ENCODE measurements around the gene ADAMTS7.
"Not testable (repeated sequence)": the region's sequence is repeated elsewhere in the genome, so short reads cannot be mapped to it uniquely, and the experiment has no call there.

The ADAMTS7 gene

GRCh38 chr15:78726870-78727551 lies 84.3 kb downstream of the ADAMTS7 start:
- DNase-seq (ENCODE audit: low spot score) = no peak

GRCh38 chr15:78719819-78720450 lies 91.3 kb downstream of the ADAMTS7 start:
- not testable (repeated sequence) for DNase-seq (ENCODE audit: low spot score)

DNA sequence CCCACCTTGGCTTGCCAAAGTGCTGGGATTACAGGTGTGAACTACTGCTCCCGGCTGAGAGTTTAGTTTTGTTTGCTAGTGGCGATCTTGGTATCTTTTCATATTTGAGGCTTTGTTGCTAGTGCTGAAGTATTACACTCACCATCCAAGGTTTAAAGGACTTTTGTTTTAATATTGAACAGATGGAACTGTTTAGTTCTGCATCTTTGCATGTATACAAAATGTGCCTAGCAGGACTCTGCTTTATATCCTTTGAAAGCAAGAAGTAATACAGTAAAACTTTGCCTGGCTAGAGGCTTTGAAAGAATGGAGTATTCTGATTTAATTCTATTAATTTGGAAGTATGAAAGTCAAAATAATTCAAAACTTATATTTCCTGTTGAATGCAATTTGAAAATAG lies 92.4 kb downstream of the ADAMTS7 start:
- no peak for DNase-seq (ENCODE audit: low spot score)

- DNase-seq (ENCODE audit: low spot score) = no peak
Observed at GRCh38 chr15:78717956-78718656, 93.2 kb downstream of the ADAMTS7 start.

- DNase-seq (ENCODE audit: low spot score) = no peak
Observed at GRCh38 chr15:78716651-78717050, 94.6 kb downstream of the ADAMTS7 start.

DNA sequence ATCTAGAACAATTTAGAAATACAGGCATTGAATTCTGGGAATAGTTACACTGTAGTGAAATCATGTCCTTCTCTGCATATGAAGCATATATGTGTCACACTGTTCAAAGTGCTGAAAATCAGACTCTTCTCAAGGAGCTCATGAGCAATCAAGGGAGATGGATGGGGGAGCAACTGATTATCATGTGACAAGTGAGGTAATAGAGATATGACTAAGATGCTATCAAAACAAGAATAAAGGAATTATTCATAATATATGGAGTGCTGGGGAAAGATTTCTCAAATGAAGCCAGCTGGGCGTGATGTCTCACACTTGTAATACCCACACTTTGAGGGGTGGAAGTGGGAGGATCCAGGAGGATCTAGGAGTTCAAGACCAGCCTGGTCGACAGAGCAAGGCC lies 95.3 kb downstream of the ADAMTS7 start:
- no peak for DNase-seq (ENCODE audit: low spot score)

- DNase-seq (ENCODE audit: low spot score) = no peak
Observed at GRCh38 chr15:78715434-78715833, 95.8 kb downstream of the ADAMTS7 start.

DNA sequence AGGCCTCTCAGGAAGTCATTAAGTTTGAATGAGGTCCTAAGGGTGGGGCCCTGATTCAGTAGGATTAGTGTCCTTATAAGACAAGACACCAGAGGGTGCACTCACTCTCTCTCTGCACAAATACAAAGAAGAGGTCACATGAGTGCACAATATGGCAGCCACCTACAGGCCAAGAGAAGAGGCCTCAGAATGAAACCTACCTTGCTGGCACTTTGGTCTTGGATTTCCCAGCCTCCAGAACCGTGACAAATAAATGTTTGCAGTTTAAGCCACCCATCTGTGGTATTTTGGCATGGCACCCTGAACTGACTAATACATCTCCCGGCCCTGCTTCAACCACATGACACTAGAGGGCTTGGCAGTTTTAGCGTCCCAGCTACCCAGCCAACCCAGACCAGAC lies 96.4 kb downstream of the ADAMTS7 start:
- peak; percentile 40 for DNase-seq (ENCODE audit: low spot score)

DNA sequence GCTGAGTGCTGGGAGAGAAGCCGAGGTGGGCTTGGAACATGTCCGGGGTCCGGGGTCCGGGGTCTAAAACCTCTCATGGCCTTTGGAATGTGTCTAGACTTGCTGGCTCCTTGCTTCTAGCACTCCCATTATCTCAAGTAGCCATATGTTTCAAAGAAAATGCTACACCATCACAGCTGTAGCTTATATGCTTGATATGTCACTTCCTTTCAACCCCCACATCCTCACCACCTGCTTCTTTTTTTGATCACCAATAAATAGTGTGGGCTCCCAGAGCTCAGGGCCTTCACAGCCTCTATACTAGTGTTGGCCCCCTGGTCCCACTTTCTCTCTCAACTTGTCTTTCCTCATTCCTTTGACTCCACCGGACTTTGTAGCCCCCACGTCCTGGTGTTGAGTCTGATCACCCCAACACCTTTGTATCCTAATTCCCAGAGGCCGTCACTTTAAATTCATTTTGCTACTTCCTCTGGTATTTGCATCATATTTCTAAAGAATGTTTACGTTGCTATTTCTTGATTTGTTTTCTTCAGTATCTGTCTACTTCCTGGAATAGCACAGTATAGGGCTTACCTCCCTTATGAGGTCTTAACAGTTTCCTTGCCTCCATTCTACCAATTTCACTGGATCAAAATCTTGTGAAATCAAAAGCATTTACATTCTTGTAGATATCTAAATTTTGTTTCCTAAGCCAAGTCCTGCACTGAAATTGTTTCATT lies 98.3 kb downstream of the ADAMTS7 start:
- DNase-seq (ENCODE audit: low spot score) = no peak

DNA sequence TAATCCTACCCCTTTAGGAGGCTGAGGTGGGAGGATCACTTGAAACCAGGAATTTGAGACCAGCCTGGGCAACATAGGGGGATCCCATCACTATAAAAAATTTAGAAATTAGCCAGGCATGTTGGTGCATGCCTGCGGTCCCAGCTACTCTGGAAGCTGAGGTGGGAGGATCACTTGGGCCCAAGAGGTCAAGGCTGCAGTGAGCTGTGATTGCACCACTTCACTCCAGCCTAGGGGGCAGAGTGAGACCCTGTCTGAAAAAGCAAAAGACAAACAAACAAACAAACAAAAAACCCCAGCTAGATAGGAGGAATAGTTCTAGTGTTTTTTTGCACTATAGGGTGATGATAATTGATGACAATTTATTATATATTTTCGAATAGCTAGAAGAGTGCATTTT lies 99.6 kb downstream of the ADAMTS7 start:
- DNase-seq (ENCODE audit: low spot score) = no peak

- peak; percentile 71 for DNase-seq (ENCODE audit: low spot score)
Observed at GRCh38 chr15:78709263-78709882, 101.9 kb downstream of the ADAMTS7 start.

Data from activated CD4-positive, alpha-beta T cell treated with anti-CD3 and anti-CD28 coated beads, Interleukin-2, Interleukin-4, amounts not matched to agents 100 ng/mL and 50 ng/mL, durations not matched to agents 16 hours and 8 hours (primary cell).